ENCODE results near the gene MBD3L1.

Gene MBD3L1

DNA sequence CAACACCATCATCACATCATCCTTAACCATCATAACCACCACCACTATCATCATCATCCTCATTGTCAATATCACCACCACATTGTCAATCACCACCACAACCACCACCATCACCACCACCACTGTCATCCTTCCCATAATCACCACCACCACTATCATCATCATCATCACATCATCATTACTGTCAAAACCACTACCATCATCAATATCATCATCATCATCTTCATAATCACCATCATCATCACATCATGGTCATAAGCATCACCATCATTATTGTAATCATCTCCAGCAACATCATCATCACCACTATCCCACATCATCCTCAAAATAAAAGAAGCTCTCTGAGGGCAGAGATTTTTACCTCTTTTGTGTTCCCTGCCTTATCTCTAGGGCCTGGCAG, 52.2 kb downstream of the MBD3L1 start:
- DNase-seq: no peak

DNA sequence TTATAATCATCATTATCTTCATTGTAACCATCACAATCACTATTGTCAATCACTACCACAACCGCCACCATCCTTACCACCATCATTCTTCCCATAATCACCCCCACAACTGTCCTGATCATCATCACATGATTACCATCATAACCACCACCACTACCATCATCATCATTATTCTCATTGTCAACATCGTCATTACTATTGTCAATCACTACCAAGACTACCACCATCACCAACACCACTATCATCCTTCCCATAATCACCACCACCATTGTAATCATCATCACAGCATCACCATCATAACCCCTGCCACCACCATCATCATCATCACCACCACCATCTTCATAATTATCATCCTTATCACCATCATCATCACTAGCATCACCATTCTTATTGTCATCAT, 55.2 kb downstream of the MBD3L1 start:
- no peak for DNase-seq

DNA sequence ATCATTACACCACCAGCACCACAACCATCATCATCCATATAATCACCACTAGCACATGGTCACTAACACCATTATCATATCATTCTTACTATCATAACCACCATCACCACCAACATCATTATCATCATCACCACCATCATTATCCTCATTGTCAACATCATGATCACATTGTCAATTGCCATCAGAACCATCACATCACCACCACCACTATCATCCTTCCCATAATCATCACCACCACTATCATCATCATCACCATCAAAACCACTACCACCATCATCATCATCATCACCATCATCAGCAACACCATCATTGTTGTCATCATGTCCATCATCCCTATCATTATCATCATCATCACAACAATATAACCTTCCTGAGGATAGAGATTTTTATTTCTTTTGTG, 58.1 kb downstream of the MBD3L1 start:
- no peak for DNase-seq
